Astrocyte (in vitro differentiated cells and primary cell): ENCODE measurements around the gene PRDX3. TPM values are rescaled to one million over a fixed set of nuclear protein-coding genes. Genes with fewer than 3 reads are reported as not detected.

Source experiments
- DNase-seq: peaks from one replicate; pipeline ENCODE4 v3.0.0-alpha.2; 2010; ENCODE audit warnings: low read depth
- FAIRE-seq: peaks from 2 replicates; lab custom pipeline; 2011; peaks lifted over from hg19 to GRCh38; lab: Jason Lieb, UNC
- H2AFZ ChIP-seq: 2 replicates; pipeline ENCODE4 v1.6.0; 2012; ENCODE audit warnings: low read depth, low read length, inconsistent platforms
- H3K27ac ChIP-seq: 2 replicates; pipeline ENCODE4 v1.5.1; 2011; ENCODE audit warnings: low read depth, low read length, inconsistent platforms
- H3K27me3 ChIP-seq: 2 replicates; pipeline ENCODE4 v1.6.0; 2011; ENCODE audit warnings: low read length, inconsistent platforms; ENCODE audit not compliant: insufficient read depth
- H3K36me3 ChIP-seq: 2 replicates; pipeline ENCODE4 v1.5.1; 2011; ENCODE audit warnings: low read length, inconsistent platforms; ENCODE audit not compliant: insufficient read depth
- H3K4me1 ChIP-seq: 2 replicates; pipeline ENCODE4 v1.5.1; 2011; ENCODE audit warnings: low read length, inconsistent platforms; ENCODE audit not compliant: insufficient read depth
- H3K4me2 ChIP-seq: 2 replicates; pipeline ENCODE4 v1.6.0; 2012; ENCODE audit warnings: low read length, inconsistent platforms
- H3K4me3 ChIP-seq: 2 replicates; pipeline ENCODE4 v1.5.1; 2011; ENCODE audit warnings: low read depth, mild to moderate bottlenecking, low read length, inconsistent platforms; ENCODE audit not compliant: insufficient read depth
- H3K79me2 ChIP-seq: 2 replicates; pipeline ENCODE4 v1.6.0; 2012; ENCODE audit warnings: mild to moderate bottlenecking, low read length, inconsistent platforms; ENCODE audit not compliant: insufficient read depth
- H3K9ac ChIP-seq: 2 replicates; pipeline ENCODE4 v1.6.0; 2012; ENCODE audit warnings: mild to moderate bottlenecking, low read length, inconsistent platforms
- H3K9me3 ChIP-seq: 2 replicates; pipeline ENCODE4 v1.5.1; 2012; ENCODE audit warnings: low read depth, mild to moderate bottlenecking, low read length, inconsistent platforms; ENCODE audit not compliant: insufficient read depth
- H4K20me1 ChIP-seq: 2 replicates; pipeline ENCODE4 v1.6.0; 2012; ENCODE audit warnings: low read length, inconsistent platforms; ENCODE audit not compliant: insufficient read depth
- H3K27ac Mint-ChIP-seq: one replicate; pipeline ENCODE4 v1.8.0; 2021; ENCODE audit warnings: mild to moderate bottlenecking, mixed read lengths; ENCODE audit not compliant: unreplicated experiment
- H3K27me3 Mint-ChIP-seq: one replicate; pipeline ENCODE4 v1.8.0; 2021; ENCODE audit warnings: low read depth, mixed read lengths; ENCODE audit not compliant: unreplicated experiment
- H3K36me3 Mint-ChIP-seq: one replicate; pipeline ENCODE4 v1.8.0; 2021; ENCODE audit warnings: low read depth, mixed read lengths; ENCODE audit not compliant: unreplicated experiment
- H3K4me1 Mint-ChIP-seq: one replicate; pipeline ENCODE4 v1.8.0; 2021; ENCODE audit warnings: low read depth, mixed read lengths; ENCODE audit not compliant: unreplicated experiment
- H3K4me3 Mint-ChIP-seq: one replicate; pipeline ENCODE4 v1.8.0; 2021; ENCODE audit warnings: mild to moderate bottlenecking, moderate library complexity, mixed read lengths; ENCODE audit not compliant: unreplicated experiment
- H3K9me3 Mint-ChIP-seq: one replicate; pipeline ENCODE4 v1.8.0; 2021; ENCODE audit warnings: mild to moderate bottlenecking, mixed read lengths; ENCODE audit not compliant: unreplicated experiment
- EZH2 ChIP-seq: IDR thresholded peaks from 2 replicates; pipeline ENCODE4 v1.6.1; 2012; ENCODE audit warnings: mild to moderate bottlenecking, low read length, inconsistent platforms; ENCODE audit not compliant: insufficient read depth
- total RNA-seq: library from RNA; stranded (reverse); gene quantifications from 2 replicates; pipeline ENCODE4 v1.2.1, GENCODE V29; 2021
- TF ChIP-seq, protein P1 (sequence below): IDR thresholded peaks from 2 replicates; pipeline ENCODE4 v1.5.1; 2011; ENCODE audit warnings: low read depth, mild to moderate bottlenecking, inconsistent platforms, low read length, moderate library complexity; ENCODE audit not compliant: insufficient read depth

Gene PRDX3
- total RNA-seq, 1 donor from 2014 or later = 127 TPM

DNA sequence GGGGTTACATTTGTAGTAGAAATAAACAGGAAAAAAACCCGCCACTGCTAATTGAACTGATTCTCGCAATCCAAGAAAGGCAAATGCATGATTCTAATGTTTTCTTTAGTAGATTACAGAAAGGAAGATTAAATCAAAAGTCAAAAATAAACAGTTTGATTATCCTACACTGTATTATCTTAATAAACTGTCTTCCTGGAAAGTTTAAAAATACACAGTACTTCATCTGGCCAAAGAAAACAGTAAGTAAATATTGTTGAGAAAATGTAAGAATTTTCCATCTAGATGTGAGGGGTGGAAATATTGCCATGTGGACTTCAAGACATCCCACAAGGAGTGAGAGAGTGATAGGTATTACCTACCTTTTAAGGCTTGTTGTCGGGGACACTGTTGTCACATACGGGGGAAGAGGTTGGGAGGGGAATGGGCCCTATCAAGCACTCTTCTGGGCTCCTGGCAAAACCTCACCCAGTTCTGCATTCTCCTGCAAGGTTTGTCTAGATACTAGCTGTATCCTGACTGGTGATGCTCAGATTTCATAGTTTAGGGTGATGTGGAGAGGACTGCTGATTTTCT lies 46.6 kb upstream of the PRDX3 start:
- Mint-ChIP-seq H3K4me3 (no peak overlapping the region), H3K27ac (no peak overlapping the region), H3K9me3 (no peaks in the 10 kb centered on the region), H3K36me3 (no peaks in the 10 kb centered on the region), H3K27me3 (no peaks in the 10 kb centered on the region), H3K4me1 (peaks cover 9% of the 10 kb centered on the region)
- Histone ChIP-seq H4K20me1 (peaks cover 49% of the 10 kb centered on the region), H3K9ac (no peak overlapping the region), H3K27me3 (no peaks in the 10 kb centered on the region), H3K79me2 (peaks cover 42% of the 10 kb centered on the region), H3K27ac (no peak overlapping the region), H3K4me2 (no peak overlapping the region), H3K36me3 (no peaks in the 10 kb centered on the region), H3K4me3 (no peak overlapping the region), H3K4me1 (peaks cover 3% of the 10 kb centered on the region), H3K9me3 (no peaks in the 10 kb centered on the region), H2AFZ (no peak overlapping the region)
- FAIRE-seq (no peak), DNase-seq (no peak)
- no peak for TF ChIP-seq EZH2
- TF ChIP-seq, protein P1, sequence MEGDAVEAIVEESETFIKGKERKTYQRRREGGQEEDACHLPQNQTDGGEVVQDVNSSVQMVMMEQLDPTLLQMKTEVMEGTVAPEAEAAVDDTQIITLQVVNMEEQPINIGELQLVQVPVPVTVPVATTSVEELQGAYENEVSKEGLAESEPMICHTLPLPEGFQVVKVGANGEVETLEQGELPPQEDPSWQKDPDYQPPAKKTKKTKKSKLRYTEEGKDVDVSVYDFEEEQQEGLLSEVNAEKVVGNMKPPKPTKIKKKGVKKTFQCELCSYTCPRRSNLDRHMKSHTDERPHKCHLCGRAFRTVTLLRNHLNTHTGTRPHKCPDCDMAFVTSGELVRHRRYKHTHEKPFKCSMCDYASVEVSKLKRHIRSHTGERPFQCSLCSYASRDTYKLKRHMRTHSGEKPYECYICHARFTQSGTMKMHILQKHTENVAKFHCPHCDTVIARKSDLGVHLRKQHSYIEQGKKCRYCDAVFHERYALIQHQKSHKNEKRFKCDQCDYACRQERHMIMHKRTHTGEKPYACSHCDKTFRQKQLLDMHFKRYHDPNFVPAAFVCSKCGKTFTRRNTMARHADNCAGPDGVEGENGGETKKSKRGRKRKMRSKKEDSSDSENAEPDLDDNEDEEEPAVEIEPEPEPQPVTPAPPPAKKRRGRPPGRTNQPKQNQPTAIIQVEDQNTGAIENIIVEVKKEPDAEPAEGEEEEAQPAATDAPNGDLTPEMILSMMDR = no peak

DNA sequence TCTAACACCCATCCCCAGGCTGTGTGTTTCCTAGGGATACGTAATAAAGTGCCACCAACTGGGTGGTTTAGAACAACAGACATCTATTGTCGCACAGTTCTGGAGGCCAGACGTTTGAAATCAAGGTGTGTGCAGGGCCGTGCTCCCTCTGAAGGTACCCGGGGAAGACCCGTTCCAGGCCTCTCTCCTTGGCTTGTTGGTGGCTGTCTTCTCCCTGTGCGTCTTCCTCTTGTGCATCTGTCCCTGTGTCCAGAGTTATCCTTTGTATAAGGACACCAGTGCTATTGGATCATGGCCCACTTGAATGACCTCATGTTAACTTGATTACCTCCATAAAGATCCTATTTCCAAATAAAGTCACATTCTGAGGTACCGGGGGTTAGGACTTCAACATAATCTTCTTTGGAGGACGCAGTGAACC lies 44.4 kb upstream of the PRDX3 start:
- Histone ChIP-seq H4K20me1 (peaks cover 43% of the 10 kb centered on the region), H3K4me2 (no peak overlapping the region), H3K4me3 (no peak overlapping the region), H3K79me2 (peaks cover 31% of the 10 kb centered on the region), H3K4me1 (peaks cover 3% of the 10 kb centered on the region), H2AFZ (no peak overlapping the region), H3K9ac (no peak overlapping the region), H3K36me3 (no peaks in the 10 kb centered on the region), H3K27me3 (no peaks in the 10 kb centered on the region), H3K9me3 (no peaks in the 10 kb centered on the region), H3K27ac (no peak overlapping the region)
- no peak overlapping the region for H3K27ac Mint-ChIP-seq
- H3K4me1 Mint-ChIP-seq = peaks cover 9% of the 10 kb centered on the region
- TF ChIP-seq, protein P1 = no peak
- TF ChIP-seq EZH2 = no peak
- H3K9me3 Mint-ChIP-seq = no peaks in the 10 kb centered on the region
- H3K4me3 Mint-ChIP-seq = no peak overlapping the region
- FAIRE-seq = no peak
- no peak for DNase-seq
- H3K36me3 Mint-ChIP-seq = no peaks in the 10 kb centered on the region
- H3K27me3 Mint-ChIP-seq = no peaks in the 10 kb centered on the region

DNA sequence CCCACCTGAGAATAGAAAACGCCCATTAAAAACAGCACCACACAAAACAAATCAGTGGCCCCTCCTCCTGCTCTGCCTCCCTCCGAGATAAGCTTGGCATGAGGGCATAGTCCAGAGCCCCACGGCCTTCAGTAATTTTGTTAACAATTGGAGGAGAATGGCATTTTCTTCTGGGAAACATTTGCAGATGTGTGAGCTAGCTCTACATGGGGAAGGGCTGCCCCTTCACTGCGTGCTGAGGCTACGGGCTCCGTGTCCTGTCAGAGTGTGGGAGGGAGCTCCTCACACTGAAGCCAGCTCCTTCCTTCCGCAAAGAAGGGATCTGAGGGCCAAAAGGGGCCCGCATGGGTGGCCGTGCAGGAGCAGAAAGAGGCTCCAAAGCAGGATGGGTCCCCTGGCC lies 43.9 kb upstream of the PRDX3 start:
- Histone ChIP-seq H2AFZ (no peak overlapping the region), H3K79me2 (peaks cover 29% of the 10 kb centered on the region), H3K9me3 (no peaks in the 10 kb centered on the region), H4K20me1 (peaks cover 47% of the 10 kb centered on the region), H3K36me3 (no peaks in the 10 kb centered on the region), H3K27me3 (no peaks in the 10 kb centered on the region), H3K4me1 (peaks cover 3% of the 10 kb centered on the region), H3K4me2 (no peak overlapping the region), H3K9ac (no peak overlapping the region), H3K4me3 (no peak overlapping the region), H3K27ac (no peak overlapping the region)
- H3K36me3 Mint-ChIP-seq = no peaks in the 10 kb centered on the region
- no peaks in the 10 kb centered on the region for H3K9me3 Mint-ChIP-seq
- H3K27ac Mint-ChIP-seq = no peak overlapping the region
- H3K27me3 Mint-ChIP-seq = no peaks in the 10 kb centered on the region
- FAIRE-seq = no peak
- no peak for DNase-seq
- H3K4me3 Mint-ChIP-seq = peak overlapping the region; percentile 13
- H3K4me1 Mint-ChIP-seq = peaks cover 9% of the 10 kb centered on the region
- no peak for TF ChIP-seq EZH2
- TF ChIP-seq, protein P1 = no peak
